Stimulated activated CD4-positive, alpha-beta T cell treated with anti-CD3 and anti-CD28 coated beads, Interleukin-1b, Interleukin-23, amount 100 ng/mL, for 1 hour (primary cell): ENCODE data around the gene MEAK7.

ENCODE experiments used
- DNase-seq, 2 donors: peaks; one replicate each; pipeline ENCODE4 v3.0.0-alpha.2; 2020; ENCODE audit warnings: low read depth in 2 of 2

The MEAK7 gene

GRCh38 chr16:84487358-84487757 is 17.1 kb downstream of the MEAK7 start:
- DNase-seq = no peak

DNA sequence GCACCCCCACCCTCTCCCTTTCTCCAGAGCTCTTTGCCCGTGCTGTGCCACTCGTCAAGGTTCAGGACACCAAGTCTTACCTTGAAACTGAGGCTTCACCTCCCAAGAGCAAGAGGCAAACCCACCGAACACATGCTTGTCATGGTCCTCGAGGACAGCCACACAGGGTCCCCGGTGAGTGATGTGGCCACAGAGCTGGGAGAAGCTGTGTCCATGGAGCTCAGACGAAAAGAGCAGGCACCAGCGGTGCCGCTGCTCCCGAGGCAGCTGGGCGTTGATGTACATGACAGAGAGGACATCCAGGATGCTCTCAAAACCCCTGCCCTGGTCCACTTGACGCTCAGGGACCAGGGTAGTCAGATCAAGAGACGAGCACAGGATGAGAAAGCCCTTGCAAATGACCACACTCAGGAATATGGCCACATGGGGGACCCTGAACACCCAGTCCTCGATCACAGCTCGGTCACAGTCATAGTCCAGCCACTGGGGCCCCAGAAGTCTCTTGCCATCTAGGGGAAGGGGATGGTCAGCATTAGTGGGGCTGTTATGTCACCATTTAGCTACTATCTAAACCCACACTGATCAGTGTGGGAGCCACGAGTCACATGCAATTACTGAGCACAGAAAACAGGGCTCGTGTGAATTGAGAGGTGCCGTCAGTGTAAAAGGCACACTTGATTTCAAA is 17.8 kb downstream of the MEAK7 start:
- DNase-seq = no peak

GRCh38 chr16:84486126-84486525 is 18.3 kb downstream of the MEAK7 start:
- no peak for DNase-seq

GRCh38 chr16:84485255-84486010 is 19.0 kb downstream of the MEAK7 start:
- DNase-seq = no peak

DNA sequence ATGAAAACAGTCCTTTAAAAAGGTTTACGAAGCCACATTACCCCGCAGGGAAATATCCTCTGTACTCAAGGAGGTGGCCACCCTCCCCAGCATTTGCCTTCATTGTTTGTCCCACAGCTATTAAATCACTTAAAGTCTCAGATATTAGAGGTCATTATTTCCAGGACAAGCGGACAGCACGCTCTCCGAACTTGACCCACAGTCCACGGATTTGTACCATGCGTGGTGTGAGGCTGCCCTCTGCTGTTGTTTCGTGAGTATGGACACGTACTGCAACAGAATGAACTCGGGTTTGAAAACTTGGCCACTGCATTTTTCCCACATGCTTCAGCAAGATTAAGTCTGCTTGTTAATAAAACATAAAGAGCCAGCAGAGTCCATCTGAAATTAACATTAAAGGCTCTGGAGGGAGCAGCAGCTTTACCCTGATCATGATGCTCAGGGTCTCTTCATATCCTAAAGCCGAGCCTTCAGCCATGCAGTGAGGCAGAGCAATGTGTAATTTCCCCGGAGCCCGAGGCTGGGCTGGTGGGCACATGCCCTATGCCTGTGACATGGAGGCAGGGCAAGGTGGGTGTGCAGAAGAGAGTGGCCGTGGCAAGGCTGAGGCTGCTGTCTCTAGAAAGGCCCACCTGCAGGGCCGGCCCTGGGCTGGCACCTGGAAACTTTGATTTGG is 19.7 kb downstream of the MEAK7 start:
- no peak for DNase-seq

GRCh38 chr16:84483882-84484565 is 20.4 kb downstream of the MEAK7 start:
- DNase-seq = no peak

GRCh38 chr16:84482951-84483881 is 21.2 kb downstream of the MEAK7 start:
- DNase-seq = no peak

- DNase-seq = no peak
Measured at GRCh38 chr16:84482001-84482891, 22.2 kb downstream of the MEAK7 start.

DNA sequence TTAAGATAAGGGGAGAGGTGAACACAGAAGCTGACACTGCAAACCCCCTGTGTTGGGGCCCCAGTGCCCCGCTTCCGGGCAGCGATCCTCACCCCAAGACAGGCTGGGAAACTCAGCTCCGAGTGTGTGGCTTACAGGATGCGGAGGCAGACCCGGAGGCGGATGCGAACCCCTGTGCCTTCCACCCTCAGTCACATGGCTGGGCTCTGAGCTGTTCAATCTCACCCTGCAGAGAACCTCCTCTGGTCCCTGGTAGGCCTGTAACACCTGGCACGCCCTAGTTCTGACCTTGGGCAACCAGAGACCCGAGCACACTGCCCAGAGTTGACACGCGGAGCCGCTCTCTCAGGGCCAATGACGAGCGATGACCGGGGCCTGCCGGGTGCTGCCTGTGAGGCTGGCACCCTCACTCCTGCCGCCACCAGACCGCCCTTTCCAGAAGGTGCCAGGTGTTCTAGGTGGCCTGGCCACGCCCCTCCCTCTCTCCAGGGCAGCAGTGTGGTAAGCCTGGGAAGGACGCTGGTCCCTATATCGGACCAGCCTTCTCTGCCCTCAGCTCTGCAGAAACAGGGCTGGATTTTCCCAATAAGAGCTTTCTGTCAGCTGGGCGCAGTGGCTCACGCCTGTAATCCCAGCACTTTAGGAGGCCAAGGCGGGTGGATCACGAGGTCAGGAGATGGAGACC is 23.3 kb downstream of the MEAK7 start:
- DNase-seq = no peak

DNA sequence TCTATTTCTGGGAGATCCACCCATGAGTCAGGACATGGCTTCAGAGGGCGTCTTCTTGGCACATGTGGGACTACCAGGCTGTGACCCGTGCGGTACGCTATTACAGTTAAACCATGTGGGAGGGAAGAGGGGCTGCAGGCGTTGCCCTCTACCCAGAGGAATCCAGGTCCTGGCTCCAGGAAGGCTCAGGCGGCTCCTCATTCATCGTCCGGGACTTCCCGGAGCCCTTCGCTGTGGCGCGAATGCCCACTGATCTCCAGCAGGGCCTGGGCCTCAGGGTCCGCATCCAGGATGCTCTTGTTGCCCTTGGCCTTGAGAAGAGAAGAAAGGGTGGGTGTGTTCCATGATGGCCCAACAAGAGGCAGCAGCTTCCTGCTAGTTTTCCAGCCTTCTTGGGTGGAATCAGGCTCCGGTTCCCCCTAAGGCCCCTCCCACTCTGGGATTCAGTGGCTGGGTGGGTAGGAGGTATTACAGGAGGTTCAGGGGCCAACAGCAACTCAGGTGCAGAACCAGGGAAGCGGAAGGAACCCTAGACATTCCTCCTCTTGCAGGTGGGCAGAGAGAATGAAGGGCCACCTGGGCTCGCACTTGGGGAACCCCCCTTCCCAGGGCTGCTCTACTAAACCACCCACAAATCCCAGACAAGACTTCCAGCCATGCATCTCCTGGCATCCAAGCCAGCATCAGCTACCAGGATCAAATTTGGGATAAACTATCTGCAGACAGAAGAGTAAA is 24.6 kb downstream of the MEAK7 start:
- DNase-seq = no peak

DNA sequence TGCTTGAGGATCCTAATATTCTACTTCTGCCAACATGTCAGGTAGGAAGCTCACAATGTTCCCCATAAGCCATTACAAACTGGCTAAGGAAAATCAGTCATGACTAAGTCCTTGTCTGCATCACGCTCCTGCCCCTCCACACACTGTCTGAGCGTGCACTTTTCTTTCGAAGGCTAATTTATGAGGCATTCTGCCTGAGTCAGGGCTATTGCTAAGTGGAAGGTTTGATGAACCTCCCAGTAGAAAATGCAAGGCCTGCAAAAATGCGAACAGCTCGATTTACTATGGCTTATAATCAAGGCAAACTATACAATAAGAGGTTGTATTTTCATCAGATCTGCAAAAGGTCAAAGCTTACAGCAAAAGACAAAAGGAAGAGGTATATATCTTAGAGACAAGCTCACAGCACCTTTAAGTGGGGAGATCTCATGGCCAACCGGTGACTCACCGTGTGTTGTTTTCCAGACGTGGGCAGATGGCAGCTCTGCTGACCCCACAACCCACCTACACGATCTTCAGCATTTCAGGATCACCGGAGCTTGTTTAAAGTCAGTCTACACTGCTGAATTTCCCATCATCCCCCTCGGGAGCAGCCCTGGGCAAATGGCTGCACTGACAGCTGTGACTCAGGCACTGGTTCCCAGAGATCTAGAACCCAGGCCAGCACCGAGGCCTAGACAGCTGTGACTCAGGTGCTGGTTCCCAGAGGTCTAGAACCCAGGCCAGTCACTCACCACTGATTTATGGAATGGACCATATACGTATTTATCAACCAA is 26.1 kb downstream of the MEAK7 start:
- DNase-seq = no peak

DNA sequence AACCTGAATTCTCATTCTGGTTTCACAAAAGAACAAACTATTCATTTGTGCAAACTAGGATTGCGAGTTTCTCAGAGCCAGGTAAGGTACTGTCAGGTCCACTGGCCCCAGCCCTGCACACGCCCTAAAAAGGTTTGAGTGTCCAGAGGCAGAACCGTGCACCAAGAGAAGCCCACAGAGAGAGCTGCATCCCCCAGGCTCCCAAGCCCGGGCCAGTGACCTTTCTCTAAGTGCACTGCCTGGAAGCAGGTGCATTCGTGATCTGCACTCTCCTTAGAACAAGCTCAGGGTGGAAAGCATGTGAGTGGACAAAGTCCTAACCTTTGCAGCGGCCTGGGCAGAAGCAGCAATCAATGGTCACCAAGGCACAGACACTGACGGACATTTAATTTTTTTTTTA is 26.8 kb downstream of the MEAK7 start:
- no peak for DNase-seq

DNA sequence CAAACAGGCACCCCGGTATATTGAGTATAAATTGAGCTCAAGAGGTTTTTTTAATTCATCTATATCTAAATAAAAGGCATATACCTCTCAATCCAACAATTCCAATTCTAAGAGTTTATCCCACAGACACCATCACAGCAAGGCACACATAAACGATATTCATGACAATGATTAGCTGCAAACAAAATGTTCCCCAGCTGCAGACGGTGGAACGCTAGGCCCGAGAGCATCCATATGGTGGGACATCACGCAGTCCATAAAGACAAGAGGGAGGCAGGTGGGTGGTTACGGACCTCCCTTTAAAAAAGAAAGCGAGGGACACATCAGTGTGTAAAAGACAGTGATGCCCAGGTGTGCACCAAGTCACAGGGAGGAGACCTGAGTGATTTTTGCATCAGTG is 28.1 kb downstream of the MEAK7 start:
- no peak for DNase-seq

- DNase-seq = no peak
Measured at GRCh38 chr16:84475643-84476240, 28.7 kb downstream of the MEAK7 start.

DNA sequence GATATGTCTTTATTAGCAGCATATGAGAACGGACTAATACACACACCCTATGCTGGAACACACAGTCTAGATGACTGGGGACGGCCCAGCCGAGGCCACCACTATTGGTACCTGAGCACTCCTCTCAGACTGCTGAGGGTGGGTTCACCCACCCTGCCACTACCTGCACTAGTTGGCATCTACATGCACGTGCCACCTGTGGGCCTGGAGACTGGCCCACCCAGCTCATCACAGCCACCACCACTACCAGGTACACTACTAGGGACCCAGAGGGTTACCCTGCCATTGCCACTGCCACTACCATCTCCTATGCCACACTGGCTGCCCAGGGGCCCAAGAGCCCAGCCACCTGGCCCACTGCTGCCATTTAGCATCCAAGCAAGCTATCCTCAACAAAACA is 32.5 kb downstream of the MEAK7 start:
- no peak for DNase-seq

DNA sequence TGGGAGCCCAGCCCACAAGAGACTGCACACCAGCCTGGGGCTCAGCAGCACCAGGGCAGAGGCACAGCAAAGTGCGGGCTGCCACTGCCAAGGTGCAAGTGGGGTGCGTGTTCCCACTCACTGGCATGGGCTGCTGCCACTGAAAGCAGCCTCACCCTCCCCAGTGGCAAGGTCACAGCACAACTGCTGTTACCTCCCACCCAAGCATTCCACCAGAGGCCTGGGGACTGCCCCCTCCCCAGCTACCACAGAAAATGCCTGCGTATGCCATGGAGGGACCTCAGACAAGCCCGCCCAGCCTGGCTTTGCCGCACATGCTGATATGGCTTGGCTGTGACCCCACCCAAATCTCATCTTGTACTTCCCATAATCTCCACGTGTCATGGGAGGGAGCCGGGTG is 33.1 kb downstream of the MEAK7 start:
- DNase-seq = no peak

- no peak for DNase-seq
Measured at GRCh38 chr16:84467709-84468108, 36.8 kb downstream of the MEAK7 start.

GRCh38 chr16:84467256-84467655 is 37.2 kb downstream of the MEAK7 start:
- no peak for DNase-seq
